Panc1 (cell line): Measurements from ENCODE around the gene PEPD. TPM values are rescaled to one million over a fixed set of nuclear protein-coding genes. Genes with fewer than 3 reads are reported as not detected.

Experiments used
- ATAC-seq: fragments of 200-7000 bp; cut with Tn5 transposase; 2 replicates; pipeline ENCODE4 v1.9.1; 2020; ENCODE audit warnings: mild to moderate bottlenecking, moderate library complexity
- BruUV-seq: library from RNA; stranded (reverse); fragments of 400-500 nt; replicated peaks from 2 replicates; lab custom pipeline; 2021; lab: Mats Ljungman, UMichigan
- CTCF ChIA-PET: fragments of 300-600 bp; sonication (Branson Sonifier 250); formaldehyde crosslinking; loops from one replicate; lab custom pipeline; 2022; ENCODE audit warnings: antibody characterized with exemption; lab: Charles Lee
- POLR2A ChIA-PET: fragments of 300-600 bp; sonication (Branson Sonifier 250); formaldehyde crosslinking; loops from one replicate; lab custom pipeline; 2022; ENCODE audit warnings: antibody characterized with exemption; lab: Charles Lee
- DNase-seq: peaks from one replicate; pipeline ENCODE4 v3.0.0-alpha.2; 2010; ENCODE audit warnings: low read depth, low spot score
- H3K27ac ChIP-seq: 2 replicates; pipeline ENCODE4 v1.5.1; 2011; ENCODE audit warnings: mild to moderate bottlenecking, low read length, inconsistent platforms
- H3K27me3 ChIP-seq: fragments of 200-500 bp; sonication (Bioruptor generic); 2 replicates; pipeline ENCODE4 v1.6.0; 2014; ENCODE audit warnings: low read length, inconsistent platforms; ENCODE audit not compliant: control insufficient read depth, insufficient read depth
- H3K36me3 ChIP-seq: fragments of 200-500 bp; sonication (Bioruptor generic); 2 replicates; pipeline ENCODE4 v1.5.1; 2014; ENCODE audit warnings: inconsistent platforms, mild to moderate bottlenecking, low read length, moderate library complexity; ENCODE audit not compliant: control insufficient read depth, insufficient read depth
- H3K4me1 ChIP-seq: 2 replicates; pipeline ENCODE4 v1.5.1; 2011; ENCODE audit warnings: inconsistent platforms, mild to moderate bottlenecking, low read length, moderate library complexity; ENCODE audit not compliant: control insufficient read depth, insufficient read depth
- H3K4me3 ChIP-seq, 2 experiments: 2 replicates each; pipeline ENCODE4 v1.5.1; 2011 to 2012; ENCODE audit warnings: low read depth in 2 of 2, low read length in 2 of 2, mild to moderate bottlenecking in 2 of 2, inconsistent platforms in 1 of 2, moderate library complexity in 1 of 2
- H3K9me3 ChIP-seq: fragments of 200-500 bp; sonication (Bioruptor generic); 2 replicates; pipeline ENCODE4 v1.5.1; 2014; ENCODE audit warnings: low read depth, mild to moderate bottlenecking, inconsistent platforms, low read length, moderate library complexity; ENCODE audit not compliant: control insufficient read depth, insufficient read depth
- CTCF ChIP-seq: fragments of 450-650 bp; IDR thresholded peaks from 2 replicates; pipeline ENCODE4 v1.5.1; 2017; ENCODE audit warnings: mild to moderate bottlenecking
- POLR2AphosphoS5 ChIP-seq: IDR thresholded peaks from 2 replicates; pipeline ENCODE4 v1.6.1; 2012; ENCODE audit warnings: mild to moderate bottlenecking, low read depth, low read length, moderate library complexity
- REST ChIP-seq, 2 experiments: IDR thresholded peaks; 2 replicates each; pipeline ENCODE4 v1.6.1; 2011 to 2012; ENCODE audit warnings: low read depth in 2 of 2, control low read depth in 1 of 2, low read length in 1 of 2, mild to moderate bottlenecking in 1 of 2, moderate library complexity in 1 of 2; ENCODE audit not compliant: insufficient read depth in 1 of 2
- SIN3A ChIP-seq: IDR thresholded peaks from 2 replicates; pipeline ENCODE4 v1.6.1; 2012; ENCODE audit warnings: low read depth, mild to moderate bottlenecking, low read length, moderate library complexity, borderline replicate concordance; ENCODE audit not compliant: insufficient read depth
- TCF7L2 ChIP-seq: IDR thresholded peaks from 2 replicates; pipeline ENCODE4 v1.6.1; 2011; ENCODE audit warnings: mild to moderate bottlenecking, low read depth, low read length, inconsistent platforms
- in situ Hi-C: cut with HindIII; loops from 2 replicates; pipeline ENCODE4 v1.10.0; 2016; ENCODE audit warnings: low sequenced_read_pairs, low pct_unique_long_range_greater_than_20kb
- intact Hi-C: fragments of 100-400 bp; cut with micrococcal nuclease; formaldehyde crosslinking; loops from one replicate; pipeline ENCODE4 v1.10.0; 2022; ENCODE audit not compliant: unreplicated experiment
- total RNA-seq: library from RNA; stranded (reverse); gene quantifications from one replicate; pipeline ENCODE4 v1.2.1, GENCODE V29; 2021; ENCODE audit not compliant: unreplicated experiment

The PEPD gene
- total RNA-seq, 1 experiment from 2014 or later: 102 TPM

- ChIA-PET POLR2A (no interaction called here), CTCF (no interaction called here)
- ATAC-seq (no peak), DNase-seq (no peak)
- no peaks in the 10 kb centered on the region for H3K4me1 ChIP-seq
- BruUV-seq: no TSS peak
- H3K9me3 ChIP-seq: no peaks in the 10 kb centered on the region
- H3K27me3 ChIP-seq: no peaks in the 10 kb centered on the region
- intact Hi-C loops (no loop called here), in situ Hi-C loops (no loop called here)
- H3K27ac ChIP-seq: no peak overlapping the region
- no peak overlapping the region for H3K4me3 ChIP-seq
- TF ChIP-seq SIN3A (no peak), REST (IDR thresholded peaks at IDR 0.05; ENCODE audit: insufficient read depth in 1 of 2, low read depth in 2 of 2, low read length in 1 of 2) (no peak), TCF7L2 (no peak), CTCF (no peak)
- H3K36me3 ChIP-seq: no peaks in the 10 kb centered on the region
Observed at GRCh38 chr19:33508431-33508830, 13.2 kb downstream of the PEPD start.

- in situ Hi-C loops (no loop called here), intact Hi-C loops (no loop called here)
- DNase-seq (no peak), ATAC-seq (no peak)
- H3K27me3 ChIP-seq: no peaks in the 10 kb centered on the region
- TF ChIP-seq CTCF: no peak
- TF ChIP-seq REST (IDR thresholded peaks at IDR 0.05; ENCODE audit: insufficient read depth in 1 of 2, low read depth in 2 of 2, low read length in 1 of 2): no peak
- no peak for TF ChIP-seq SIN3A
- TF ChIP-seq POLR2AphosphoS5: no peak
- no peak for TF ChIP-seq TCF7L2
- H3K4me3 ChIP-seq: no peak overlapping the region
- no peaks in the 10 kb centered on the region for H3K9me3 ChIP-seq
- H3K36me3 ChIP-seq: no peaks in the 10 kb centered on the region
- CTCF ChIA-PET: no interaction called here
- no peaks in the 10 kb centered on the region for H3K4me1 ChIP-seq
- H3K27ac ChIP-seq: no peak overlapping the region
- BruUV-seq: no TSS peak
- POLR2A ChIA-PET: interaction anchor here (0.6 kb wide), 1 partner anchor 35 kb away, joined by 3 read pairs; no protein-coding TSS in a partner anchor
Observed at GRCh38 chr19:33508009-33508408, 13.6 kb downstream of the PEPD start.
